ENCODE data around the gene WNT6.

The WNT6 gene

DNA sequence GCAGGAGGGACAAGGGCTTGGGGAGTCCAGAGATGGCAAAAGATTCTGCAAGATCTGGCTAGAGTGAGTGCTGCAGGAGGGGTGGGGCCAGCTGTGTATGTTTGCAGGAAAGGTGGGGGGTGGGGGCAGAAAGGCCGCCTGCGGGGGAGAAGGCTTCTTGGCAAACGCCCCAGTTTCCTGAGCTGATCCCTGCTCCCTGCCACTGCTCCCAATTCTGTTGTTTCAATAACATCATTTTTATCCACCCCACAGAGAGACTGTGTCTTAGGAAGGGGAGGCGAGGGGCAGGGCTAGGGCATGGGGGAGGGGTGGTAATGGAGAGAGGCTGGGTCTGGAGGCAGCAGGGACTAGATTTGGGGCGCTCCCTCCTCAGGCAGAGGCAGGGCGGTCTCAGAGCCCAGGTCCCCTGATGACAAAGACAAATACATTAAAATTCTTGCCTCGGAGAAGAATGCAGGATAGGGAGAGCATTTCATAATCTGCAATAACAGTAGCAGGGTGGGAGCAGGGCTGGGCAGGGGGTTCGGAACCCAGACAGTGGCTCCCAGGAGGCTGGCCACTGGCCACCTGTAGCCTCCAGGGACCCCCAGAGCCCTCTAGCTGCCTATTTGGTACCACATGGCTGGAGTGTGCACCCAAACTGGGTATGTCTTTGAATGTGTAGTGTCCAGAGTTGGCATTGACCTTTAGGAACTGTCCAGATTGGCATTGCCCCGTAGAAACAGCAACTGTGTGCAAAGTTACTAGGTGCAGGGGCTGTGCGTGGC, 2.1 kb upstream of the WNT6 start:
- DNase-seq (ENCODE audit: low read depth in 2 of 2) = no peak

GRCh38 chr2:218858138-218858445, 1.5 kb upstream of the WNT6 start:
- DNase-seq (ENCODE audit: low read depth in 2 of 2) = no peak

DNA sequence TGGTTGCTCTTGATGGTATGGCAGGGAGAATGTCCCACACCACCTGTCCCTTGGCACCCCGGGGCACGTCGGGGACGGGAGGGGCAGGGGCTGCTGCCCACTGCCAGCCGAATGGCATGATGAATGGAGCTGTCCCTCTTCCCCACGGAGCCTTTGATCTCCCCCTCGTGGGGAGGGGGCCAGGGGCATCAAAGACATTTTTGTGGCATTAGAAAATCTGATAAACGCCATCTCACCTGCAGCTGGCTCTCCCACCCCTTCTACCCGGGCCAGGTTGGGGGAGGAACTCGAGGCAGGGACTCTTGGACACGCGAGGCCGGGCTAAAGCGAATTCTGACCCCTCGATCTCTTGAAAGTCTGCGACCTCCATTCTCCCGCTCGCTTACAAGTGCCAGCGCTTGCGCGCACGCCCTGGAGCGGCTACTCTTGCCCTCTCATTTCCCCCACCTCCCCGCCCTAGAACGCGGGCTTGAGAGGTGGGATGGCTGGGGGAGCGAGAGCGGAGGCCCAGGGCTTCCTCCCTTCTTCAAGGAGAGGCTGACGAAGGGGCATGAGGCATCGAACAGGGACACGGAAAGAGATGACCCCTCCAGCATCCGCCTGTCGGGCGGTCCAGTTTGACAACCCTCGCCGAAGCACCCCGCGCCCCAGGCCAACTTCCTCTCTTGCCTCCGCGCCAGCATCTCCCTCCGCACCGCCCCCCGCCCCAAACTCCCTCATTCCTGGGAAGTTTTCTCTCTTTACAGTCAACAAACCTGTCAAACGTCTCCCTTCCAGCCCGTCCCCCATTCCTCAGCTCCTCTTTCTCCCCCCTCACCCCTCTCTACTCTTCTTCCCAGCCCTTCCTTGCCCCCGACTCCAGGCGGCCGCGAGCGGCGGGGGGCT, 692 bp upstream of the WNT6 start:
- no peak for DNase-seq (ENCODE audit: low read depth in 2 of 2)

DNA sequence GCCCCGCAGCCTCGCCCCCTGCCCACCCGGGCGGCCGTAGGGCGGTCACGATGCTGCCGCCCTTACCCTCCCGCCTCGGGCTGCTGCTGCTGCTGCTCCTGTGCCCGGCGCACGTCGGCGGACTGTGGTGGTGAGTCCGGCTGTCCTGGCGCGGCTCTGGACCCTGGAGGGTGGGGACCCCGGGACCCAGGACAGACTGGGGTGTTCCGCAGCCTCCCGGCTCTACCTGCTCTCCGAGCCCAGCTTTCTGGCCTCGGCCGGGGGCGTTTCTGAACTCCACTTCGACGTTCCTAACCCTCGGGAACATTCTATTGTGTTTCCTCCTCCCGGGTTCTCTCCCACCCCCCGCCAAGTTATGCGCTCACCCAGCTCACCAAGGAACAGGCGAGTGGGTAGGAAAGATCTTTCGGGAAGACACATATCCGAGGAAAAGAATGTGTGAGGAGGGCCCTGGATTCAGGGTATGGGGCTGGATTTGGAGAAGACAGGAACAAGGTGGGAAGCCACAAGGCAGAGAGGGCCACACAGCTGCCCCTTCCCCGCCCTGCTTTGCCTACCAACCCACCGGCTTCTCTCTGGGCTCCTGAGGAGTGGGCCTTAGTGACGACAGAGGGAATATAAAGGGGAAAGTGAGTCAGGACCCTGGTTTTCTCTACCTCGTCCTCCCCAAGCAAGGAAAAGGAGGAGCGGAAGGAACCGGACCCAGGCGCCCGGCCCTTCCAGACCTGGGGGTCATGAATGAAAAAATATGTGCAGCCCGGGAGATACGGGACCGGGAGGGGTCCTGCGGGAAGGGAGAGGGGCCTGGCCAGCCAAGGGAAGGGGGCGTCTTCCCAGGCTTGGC, 605 bp downstream of the WNT6 start:
- DNase-seq (ENCODE audit: low read depth in 2 of 2) = no peak

- no peak for DNase-seq (ENCODE audit: low read depth in 2 of 2)
Measured at GRCh38 chr2:218860950-218861381, 1.4 kb downstream of the WNT6 start.

GRCh38 chr2:218861645-218862318, 2.2 kb downstream of the WNT6 start:
- no peak for DNase-seq (ENCODE audit: low read depth in 2 of 2)

DNA sequence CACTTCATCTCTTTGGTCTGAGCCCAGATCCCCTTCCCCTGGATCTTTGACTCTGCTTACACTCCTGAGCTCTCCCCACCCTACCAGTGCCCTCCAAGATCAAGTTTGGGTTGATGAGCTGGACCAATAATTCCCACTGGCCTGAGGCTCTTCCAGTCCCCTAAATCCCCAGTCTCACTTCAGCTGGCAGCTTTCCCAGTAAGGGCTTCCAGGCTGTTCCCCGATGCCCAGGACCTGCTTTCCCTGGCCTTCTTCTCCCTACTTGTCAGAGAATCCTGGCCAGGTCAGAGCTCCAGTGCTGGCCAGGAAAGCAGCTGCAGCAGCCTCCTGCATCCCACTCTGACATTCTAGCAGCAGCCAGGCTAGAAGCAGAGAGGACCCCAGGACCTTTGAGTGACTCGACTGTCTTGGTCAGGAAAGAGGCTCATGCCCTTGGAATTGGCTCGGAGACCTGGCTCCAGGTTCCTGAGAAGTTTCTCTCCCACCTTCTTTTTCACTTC, 3.5 kb downstream of the WNT6 start:
- DNase-seq (ENCODE audit: low read depth in 2 of 2) = no peak

DNA sequence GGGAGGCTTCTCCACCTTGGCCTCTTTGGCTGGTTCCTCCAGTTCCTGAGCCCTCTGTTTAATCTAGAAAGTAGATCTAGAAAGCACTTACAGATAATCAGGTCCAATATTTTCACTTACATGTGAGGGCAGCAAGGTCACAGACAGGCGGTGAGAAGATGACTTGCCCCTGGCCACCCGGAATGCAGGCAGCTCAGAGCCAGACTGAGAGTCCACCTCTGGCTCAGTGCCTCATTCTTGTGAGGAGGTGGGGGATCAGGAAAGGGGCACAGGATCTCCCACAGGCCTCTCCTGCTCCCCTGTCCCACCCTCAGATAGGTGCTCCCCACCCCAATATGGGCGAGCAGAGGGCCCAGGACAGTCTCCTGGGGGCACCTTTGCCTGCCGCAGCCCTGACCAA, 5.8 kb downstream of the WNT6 start:
- DNase-seq (ENCODE audit: low read depth in 2 of 2) = no peak

DNA sequence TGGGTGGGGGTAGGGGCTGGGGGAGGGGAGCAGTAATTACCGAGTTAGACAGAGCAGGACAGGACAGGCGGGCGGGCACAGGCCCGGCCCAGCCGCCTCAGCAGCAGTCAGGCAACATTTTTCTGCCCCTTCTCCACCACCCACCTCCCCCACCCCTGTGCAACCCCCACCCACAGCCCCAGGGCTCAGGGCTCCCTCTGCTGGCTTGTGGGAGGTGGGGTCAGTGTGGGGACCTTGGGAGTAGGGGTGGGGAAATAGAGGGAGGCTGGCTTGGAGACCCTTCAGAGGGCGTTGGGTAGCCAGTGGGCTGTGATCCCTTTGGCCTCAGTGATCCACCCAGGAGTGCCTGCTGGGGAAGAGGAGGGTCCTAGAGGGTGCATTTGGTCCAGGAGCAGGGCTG, 6.4 kb downstream of the WNT6 start:
- no peak for DNase-seq (ENCODE audit: low read depth in 2 of 2)

- DNase-seq (ENCODE audit: low read depth in 2 of 2) = no peak
Measured at GRCh38 chr2:218867900-218868299, 8.3 kb downstream of the WNT6 start.

DNA sequence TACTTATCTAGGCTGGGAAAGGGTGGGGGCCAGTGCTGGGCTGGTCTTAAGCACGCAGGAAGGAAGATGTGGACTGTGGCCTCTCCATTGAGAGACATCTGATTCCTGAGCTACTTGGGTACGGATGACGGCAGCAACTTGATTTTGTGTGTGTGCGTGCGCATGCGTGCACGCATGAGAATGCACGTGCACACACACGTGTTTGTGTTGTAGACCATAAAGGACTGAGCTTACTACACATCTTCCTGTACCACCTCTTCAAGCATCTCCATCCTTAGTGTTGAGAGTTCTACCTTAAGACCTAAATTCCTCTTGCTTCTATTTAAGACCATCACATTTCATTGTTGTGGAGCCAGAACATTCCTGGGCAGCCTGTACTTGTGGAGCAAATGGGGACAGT, 9.5 kb downstream of the WNT6 start:
- no peak for DNase-seq (ENCODE audit: low read depth in 2 of 2)

DNA sequence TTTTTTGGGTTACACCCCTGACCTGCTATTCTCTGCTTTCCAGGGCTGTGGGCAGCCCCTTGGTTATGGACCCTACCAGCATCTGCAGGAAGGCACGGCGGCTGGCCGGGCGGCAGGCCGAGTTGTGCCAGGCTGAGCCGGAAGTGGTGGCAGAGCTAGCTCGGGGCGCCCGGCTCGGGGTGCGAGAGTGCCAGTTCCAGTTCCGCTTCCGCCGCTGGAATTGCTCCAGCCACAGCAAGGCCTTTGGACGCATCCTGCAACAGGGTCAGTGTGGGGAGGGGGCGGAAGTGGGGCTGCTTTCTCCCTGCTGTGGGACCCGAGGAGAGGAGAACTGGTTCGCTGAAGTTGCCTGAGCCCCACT, 11.4 kb downstream of the WNT6 start:
- no peak for DNase-seq (ENCODE audit: low read depth in 2 of 2)

GRCh38 chr2:218871345-218872302, 12.0 kb downstream of the WNT6 start:
- DNase-seq (ENCODE audit: low read depth in 2 of 2) = no peak

DNA sequence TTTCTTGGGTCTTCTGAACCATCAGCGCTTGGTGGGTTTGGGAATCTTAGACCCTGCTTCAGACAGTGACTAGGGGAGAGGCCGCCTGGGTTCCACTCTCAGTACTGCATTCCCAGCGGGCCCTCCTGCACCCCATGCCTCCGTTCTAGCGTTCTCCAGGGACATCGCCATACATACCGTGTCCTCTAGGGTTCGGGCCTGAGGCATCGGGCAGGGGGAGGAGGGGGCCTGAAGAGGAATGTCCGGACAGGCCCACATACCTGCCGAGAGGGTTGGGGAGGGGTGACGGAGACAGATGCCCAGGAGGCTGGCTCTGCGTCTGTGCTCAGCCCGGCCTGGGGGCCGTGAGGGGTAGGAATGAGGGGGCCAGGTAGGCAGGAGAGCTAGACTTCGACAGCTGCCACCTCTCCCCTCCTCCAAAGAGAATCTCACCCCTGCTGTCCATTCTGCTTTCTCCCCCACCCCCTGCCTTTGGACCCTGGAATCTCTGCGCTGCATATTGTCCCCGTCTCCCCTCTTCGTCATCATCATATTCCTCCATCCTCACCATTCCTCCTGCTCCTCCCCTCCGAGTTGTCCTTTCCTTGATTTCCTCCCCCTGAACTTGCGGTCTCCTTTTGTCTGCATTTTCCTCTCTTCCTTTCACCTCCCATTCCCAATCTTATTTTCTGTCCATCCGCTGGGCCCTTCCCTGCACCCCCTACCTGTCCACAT, 13.2 kb downstream of the WNT6 start:
- DNase-seq (ENCODE audit: low read depth in 2 of 2) = no peak

DNA sequence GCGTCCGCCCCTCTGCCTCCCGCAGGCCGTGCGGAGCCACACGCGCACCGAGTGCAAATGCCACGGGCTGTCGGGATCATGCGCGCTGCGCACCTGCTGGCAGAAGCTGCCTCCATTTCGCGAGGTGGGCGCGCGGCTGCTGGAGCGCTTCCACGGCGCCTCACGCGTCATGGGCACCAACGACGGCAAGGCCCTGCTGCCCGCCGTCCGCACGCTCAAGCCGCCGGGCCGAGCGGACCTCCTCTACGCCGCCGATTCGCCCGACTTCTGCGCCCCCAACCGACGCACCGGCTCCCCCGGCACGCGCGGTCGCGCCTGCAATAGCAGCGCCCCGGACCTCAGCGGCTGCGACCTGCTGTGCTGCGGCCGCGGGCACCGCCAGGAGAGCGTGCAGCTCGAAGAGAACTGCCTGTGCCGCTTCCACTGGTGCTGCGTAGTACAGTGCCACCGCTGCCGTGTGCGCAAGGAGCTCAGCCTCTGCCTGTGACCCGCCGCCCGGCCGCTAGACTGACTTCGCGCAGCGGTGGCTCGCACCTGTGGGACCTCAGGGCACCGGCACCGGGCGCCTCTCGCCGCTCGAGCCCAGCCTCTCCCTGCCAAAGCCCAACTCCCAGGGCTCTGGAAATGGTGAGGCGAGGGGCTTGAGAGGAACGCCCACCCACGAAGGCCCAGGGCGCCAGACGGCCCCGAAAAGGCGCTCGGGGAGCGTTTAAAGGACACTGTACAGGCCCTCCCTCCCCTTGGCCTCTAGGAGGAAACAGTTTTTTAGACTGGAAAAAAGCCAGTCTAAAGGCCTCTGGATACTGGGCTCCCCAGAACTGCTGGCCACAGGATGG, 14.0 kb downstream of the WNT6 start:
- no peak for DNase-seq (ENCODE audit: low read depth in 2 of 2)

GRCh38 chr2:218875692-218876246, 16.2 kb downstream of the WNT6 start:
- DNase-seq (ENCODE audit: low read depth in 2 of 2) = no peak

- DNase-seq (ENCODE audit: low read depth in 2 of 2) = peak in 1 of 2 donors; percentile 53
Measured at GRCh38 chr2:218876562-218877219, 17.1 kb downstream of the WNT6 start.

GRCh38 chr2:218877331-218877730, 17.7 kb downstream of the WNT6 start:
- no peak for DNase-seq (ENCODE audit: low read depth in 2 of 2)

Measured in stimulated activated CD4-positive, alpha-beta T cell treated with anti-CD3 and anti-CD28 coated beads, Interleukin-15, amount 100 ng/mL, for 48 hours (primary cell).